Right lobe of liver (tissue), 6 donors: ENCODE measurements around the gene RELA. TPM values are rescaled to one million over a fixed set of nuclear protein-coding genes. Genes with fewer than 3 reads are reported as not detected.

Experiments used
- ATAC-seq, 4 donors: fragments of 200-7000 bp; cut with Tn5 transposase; one replicate each; pipeline ENCODE4 v1.9.1; 2020; ENCODE audit warnings: mild to moderate bottlenecking in 4 of 4, moderate library complexity in 4 of 4
- DNase-seq, 3 donors: peaks; one replicate each; pipeline ENCODE4 v3.0.0-alpha.2; 2020
- H3K27ac ChIP-seq, 3 donors: fragments of 200-600 bp; one replicate each; pipeline ENCODE4 v1.8.0; 2022
- H3K27me3 ChIP-seq, 2 donors: fragments of 200-600 bp; one replicate each; pipeline ENCODE4 v1.8.0; 2022
- H3K36me3 ChIP-seq, 4 donors: fragments of 200-600 bp; sonication (generic) in 1 of 4; one replicate each; pipeline versions ENCODE4 v1.5.1 to v1.8.0; 2017 to 2022; ENCODE audit warnings: control low read depth in 1 of 4
- H3K4me1 ChIP-seq, 4 donors: fragments of 200-600 bp; sonication (generic) in 1 of 4; one replicate each; pipeline versions ENCODE4 v1.5.1 to v1.8.0; 2017 to 2022; ENCODE audit warnings: control low read depth in 1 of 4
- H3K4me3 ChIP-seq, 3 donors: fragments of 200-600 bp; one replicate each; pipeline ENCODE4 v1.8.0; 2022
- H3K9me3 ChIP-seq, 4 donors: fragments of 200-600 bp; sonication (generic) in 1 of 4; one replicate each; pipeline versions ENCODE4 v1.5.1 to v1.8.0; 2017 to 2022; ENCODE audit warnings: control low read depth in 1 of 4
- CTCF ChIP-seq, 4 donors: fragments of 200-600 bp in 3 of 4; fragments of 450-650 bp in 1 of 4; IDR thresholded peaks; one replicate each; pipeline versions ENCODE4 v1.5.1 to v1.8.0; 2016 to 2022; ENCODE audit warnings: antibody characterized with exemption in 4 of 4, mild to moderate bottlenecking in 2 of 4
- POLR2A ChIP-seq: fragments of 450-650 bp; IDR thresholded peaks from one replicate; pipeline ENCODE4 v1.6.1; 2017; ENCODE audit warnings: antibody characterized with exemption, mild to moderate bottlenecking
- WGBS: methylation state at CpG from one replicate; pipeline ENCODE4 v1.1.6; 2018; ENCODE audit warnings: low coverage, low lambda C conversion rate; ENCODE audit not compliant: insufficient coverage; ENCODE audit errors: missing lambda C conversion rate; 5-methylcytosine and 5-hydroxymethylcytosine counted together
- intact Hi-C, 2 donors: fragments of 100-400 bp; cut with DNase I; formaldehyde crosslinking; loops; one replicate each; pipeline versions ENCODE4 v1.11.2 to v1.14.1; 2022
- total RNA-seq, 6 experiments: library from RNA; depleted of rRNA in 2 of 6; stranded (reverse); fragments of >200 nt in 2 of 6; fragmentation: NEBNext Ultra II Directional in 3 of 6; extraction: Animal tissue kit (Norgen Biotek cat#: 25700) in 3 of 6; gene quantifications; one replicate each; pipeline versions ENCODE4 v1.1.0 to v1.2.4, GENCODE V29; 2016 to 2023
- donor health status: DM: no; HTN: yes; CAD: no.
- donor health status: DM: no; HTN: no; CAD: no.
- donor health status: DM: no; HTN: no; CAD: no.
- donor health status: DM: no; HTN: yes; CAD: no.
- donor health status: DM: no; HTN: yes; CAD: no.

The RELA gene
- total RNA-seq, 6 experiments from 2014 or later = 27.8 to 51.1 (median 41.9) TPM

- H3K27ac ChIP-seq = no peak overlapping the region
- no peaks in the 10 kb centered on the region for H3K27me3 ChIP-seq
- ATAC-seq (peak; percentile 52 to 74 (median 63)), DNase-seq (no peak)
- whole genome bisulfite sequencing = 53% methylated on average over 4 of the region's 5 CpGs
- no peaks in the 10 kb centered on the region for H3K36me3 ChIP-seq
- peaks cover 0 to 10% (median 0%) of the 10 kb centered on the region in 4 donors for H3K4me1 ChIP-seq
- intact Hi-C loops = no loop called here
- no peak overlapping the region for H3K4me3 ChIP-seq
- TF ChIP-seq POLR2A = no peak
- TF ChIP-seq CTCF (IDR thresholded peaks at IDR 0.05) = no peak
- no peaks in the 10 kb centered on the region for H3K9me3 ChIP-seq
Observed at GRCh38 chr11:65680192-65680743, 17.6 kb upstream of the RELA start.

GRCh38 chr11:65672982-65673381, 10.3 kb upstream of the RELA start:
- DNase-seq (no peak), ATAC-seq (no peak)
- Histone ChIP-seq H3K27ac (no peak overlapping the region), H3K4me1 (no peaks in the 10 kb centered on the region), H3K9me3 (no peaks in the 10 kb centered on the region), H3K27me3 (no peaks in the 10 kb centered on the region), H3K4me3 (no peak overlapping the region), H3K36me3 (no peaks in the 10 kb centered on the region)
- WGBS = 92% methylated on average over 1 of the region's 2 CpGs
- intact Hi-C loops = no loop called here
- TF ChIP-seq CTCF (IDR thresholded peaks at IDR 0.05) (no peak), POLR2A (no peak)

GRCh38 chr11:65672180-65672860, 9.6 kb upstream of the RELA start:
- Histone ChIP-seq H3K27ac (no peak overlapping the region), H3K27me3 (no peaks in the 10 kb centered on the region), H3K9me3 (no peaks in the 10 kb centered on the region), H3K36me3 (no peaks in the 10 kb centered on the region), H3K4me3 (no peak overlapping the region), H3K4me1 (no peaks in the 10 kb centered on the region)
- intact Hi-C loops = no loop called here
- TF ChIP-seq POLR2A (no peak), CTCF (IDR thresholded peaks at IDR 0.05) (no peak)
- no peak for ATAC-seq
- no peak for DNase-seq

GRCh38 chr11:65663639-65664200, 1.0 kb upstream of the RELA start:
- ATAC-seq (peak; percentile 33 to 42 (median 40)), DNase-seq (peak in 2 of 3 donors; percentile 57 to 61)
- H3K4me1 ChIP-seq = peaks cover 0 to 25% (median 7%) of the 10 kb centered on the region in 4 donors
- peak overlapping the region; percentile 67 to 95 (median 88) for H3K4me3 ChIP-seq
- H3K9me3 ChIP-seq = no peaks in the 10 kb centered on the region
- TF ChIP-seq CTCF (IDR thresholded peaks at IDR 0.05) (no peak), POLR2A (no peak)
- H3K27ac ChIP-seq = peak overlapping the region; percentile 92 to 100 (median 95)
- peaks cover 3 to 25% (median 14%) of the 10 kb centered on the region in 4 donors for H3K36me3 ChIP-seq
- 3% methylated on average over 9 of the region's 15 CpGs for WGBS
- no peaks in the 10 kb centered on the region for H3K27me3 ChIP-seq
- intact Hi-C loops = no loop called here
